OCI-LY7 (cell line): ENCODE results near the gene UBE2C.

Experiments
- CTCF ChIP-seq: fragments of 200-600 bp; sonication (generic); conservative IDR thresholded peaks from 2 replicates; pipeline ENCODE4 v1.5.1; 2014; ENCODE audit warnings: mild to moderate bottlenecking, antibody characterized with exemption, low read length, moderate library complexity, mixed read lengths
- EZH2phosphoT487 ChIP-seq: fragments of 200-600 bp; sonication (generic); IDR thresholded peaks from 2 replicates; pipeline ENCODE4 v1.6.1; 2018; ENCODE audit warnings: low read depth, borderline replicate concordance, mild to moderate bottlenecking, mixed run types, antibody characterized with exemption, low read length, moderate library complexity, mixed read lengths

DNA sequence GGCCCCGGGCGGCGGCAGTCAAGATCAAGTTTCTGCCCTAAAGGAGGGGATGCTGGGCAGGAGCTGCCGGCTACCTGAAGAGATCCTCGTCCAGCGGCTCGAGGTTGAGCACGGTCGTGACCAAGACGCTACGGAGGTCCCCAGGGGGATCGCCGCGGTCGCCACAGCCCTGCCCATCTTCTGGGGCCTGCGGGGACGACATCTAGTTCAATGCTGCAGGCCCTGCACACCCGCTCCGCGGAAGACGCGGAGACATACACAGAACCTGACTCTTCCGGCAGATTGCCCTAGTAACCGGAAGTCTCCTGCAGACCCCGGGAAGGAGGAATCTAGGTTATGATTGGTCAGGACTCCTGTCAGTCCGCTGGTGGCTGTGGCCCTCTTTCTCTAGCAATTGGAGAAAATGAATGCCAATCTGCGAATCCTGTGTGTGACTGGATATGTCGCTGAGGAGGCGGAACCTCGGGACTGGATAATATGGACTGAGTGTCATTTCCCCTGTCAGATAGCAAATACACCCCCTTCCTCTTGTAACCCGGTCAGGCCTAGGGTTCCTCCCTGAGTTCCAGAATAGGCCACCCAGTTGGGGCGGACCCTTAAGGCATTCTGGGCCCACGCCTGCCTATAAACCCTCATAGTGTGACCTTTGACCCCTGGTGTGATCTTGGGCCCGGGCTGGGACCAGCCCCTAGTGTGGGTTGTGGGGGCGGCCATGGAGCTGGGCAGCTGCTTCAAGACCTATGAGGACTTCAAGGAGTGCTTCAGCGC is 44.9 kb downstream of the UBE2C start, which contains the start of the genes ACOT8 and ZSWIM3:
- TF ChIP-seq CTCF (no peak), EZH2phosphoT487 (no peak)
